Hair follicular keratinocyte (primary cell): ENCODE data around the gene TMEM128. TPM values are rescaled to one million over a fixed set of nuclear protein-coding genes. Genes with fewer than 3 reads are reported as not detected.

Source experiments
- total RNA-seq: library from RNA; depleted of rRNA; stranded (reverse); fragments of >200 nt; gene quantifications from 2 replicates; pipeline ENCODE4 v1.2.3, GENCODE V29; 2015

The TMEM128 gene, protein sequence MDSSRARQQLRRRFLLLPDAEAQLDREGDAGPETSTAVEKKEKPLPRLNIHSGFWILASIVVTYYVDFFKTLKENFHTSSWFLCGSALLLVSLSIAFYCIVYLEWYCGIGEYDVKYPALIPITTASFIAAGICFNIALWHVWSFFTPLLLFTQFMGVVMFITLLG
- total RNA-seq: 26.3 and 28.2 TPM in 2 replicates

DNA sequence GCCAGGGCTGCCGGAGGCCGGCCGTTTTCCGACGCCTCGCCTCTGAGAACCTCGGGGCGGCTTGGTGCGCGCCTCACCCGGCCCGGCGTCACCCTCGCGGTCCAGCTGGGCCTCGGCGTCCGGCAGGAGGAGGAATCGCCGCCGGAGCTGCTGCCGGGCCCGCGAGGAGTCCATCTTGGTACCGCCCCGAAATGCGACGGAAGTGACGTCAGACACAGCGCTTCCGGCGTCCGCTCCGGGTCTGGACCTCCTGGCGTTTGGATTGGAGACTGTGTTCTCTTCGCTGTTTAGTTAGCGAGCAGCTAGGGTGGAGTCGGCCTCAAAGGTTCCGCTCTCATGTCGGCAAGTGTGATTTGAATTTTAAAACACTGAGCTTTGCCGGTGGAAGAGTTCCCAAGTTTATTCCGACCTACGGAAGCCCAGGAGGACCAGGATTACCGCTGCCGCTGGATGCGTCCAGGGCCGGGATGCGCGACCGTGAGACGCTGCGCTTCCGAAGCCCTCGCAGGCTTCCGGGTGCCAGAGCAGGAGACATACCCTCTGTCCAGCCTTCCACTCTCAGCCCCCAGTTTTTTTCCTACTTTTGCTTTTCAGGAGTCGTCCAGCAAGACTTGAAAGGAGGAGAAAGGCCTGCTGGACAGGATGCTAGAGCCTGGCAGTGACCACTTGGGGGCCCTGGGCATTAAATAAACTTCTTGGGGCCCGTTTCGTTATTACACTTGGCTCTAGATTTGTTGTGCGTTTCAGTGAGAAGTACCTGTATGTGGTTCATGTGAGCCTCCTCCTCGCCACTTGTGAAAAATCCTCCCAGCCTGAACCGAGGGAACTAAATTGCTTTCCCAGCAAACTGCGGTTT is at the start of gene TMEM128:
TSS of gene TMEM128 (minus strand) at position 195 of the 856 bp plus-strand sequence. CDS start at position 174, 21 bp downstream.

DNA sequence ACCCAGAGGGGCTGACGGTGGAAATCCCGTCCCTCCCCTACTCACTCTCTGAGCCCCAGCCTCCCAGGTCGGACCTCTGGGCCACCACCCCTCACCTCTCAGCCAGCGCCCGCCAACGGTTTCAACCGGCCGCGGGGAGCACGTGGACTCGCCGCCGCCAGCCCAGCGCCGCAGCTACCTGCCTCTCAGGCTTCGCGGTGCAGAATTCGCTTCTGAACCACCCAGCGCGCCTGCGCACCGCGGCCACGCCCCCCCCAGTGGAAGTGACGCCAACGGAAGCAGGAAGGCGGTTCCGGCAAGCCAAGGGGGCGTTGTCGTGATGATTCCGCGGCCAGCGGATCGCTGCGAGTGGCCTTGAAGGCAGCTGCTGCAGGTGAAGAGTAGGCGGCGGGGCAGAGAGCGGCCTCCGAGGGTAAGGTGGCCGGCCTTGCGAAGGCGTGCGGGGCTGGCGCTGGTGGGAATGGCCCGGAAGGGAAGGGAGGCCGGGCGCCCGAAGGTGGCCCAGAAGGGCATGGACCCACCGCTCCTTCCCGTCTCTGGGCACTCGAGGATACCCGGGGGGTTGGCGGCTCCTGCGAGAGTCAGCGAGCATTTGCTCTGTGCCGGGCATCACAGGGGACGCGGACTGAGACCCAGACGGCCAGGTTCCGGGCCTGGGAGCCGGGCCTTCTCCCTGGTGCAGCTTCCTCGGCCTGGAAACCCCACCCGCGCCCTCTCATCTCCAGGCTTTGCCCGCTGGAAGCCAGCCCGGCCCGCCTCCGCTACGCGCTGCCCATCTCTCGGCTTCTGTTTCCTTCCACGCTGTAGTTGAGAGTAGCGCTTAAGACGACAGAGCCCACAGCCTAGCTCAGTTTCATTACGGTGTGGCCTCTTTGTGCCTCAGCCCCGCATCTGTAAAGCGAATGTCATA is 42.2 kb upstream of the TMEM128 start, which contains the start of the genes LYAR and ZBTB49:
TSS of gene LYAR (minus strand) at position 214 of the 910 bp plus-strand sequence. CDS start 6,412 bp downstream, outside the sequence.
TSS of gene ZBTB49 (plus strand) at position 311 of the 910 bp plus-strand sequence. CDS start 9,695 bp downstream, outside the sequence.

DNA sequence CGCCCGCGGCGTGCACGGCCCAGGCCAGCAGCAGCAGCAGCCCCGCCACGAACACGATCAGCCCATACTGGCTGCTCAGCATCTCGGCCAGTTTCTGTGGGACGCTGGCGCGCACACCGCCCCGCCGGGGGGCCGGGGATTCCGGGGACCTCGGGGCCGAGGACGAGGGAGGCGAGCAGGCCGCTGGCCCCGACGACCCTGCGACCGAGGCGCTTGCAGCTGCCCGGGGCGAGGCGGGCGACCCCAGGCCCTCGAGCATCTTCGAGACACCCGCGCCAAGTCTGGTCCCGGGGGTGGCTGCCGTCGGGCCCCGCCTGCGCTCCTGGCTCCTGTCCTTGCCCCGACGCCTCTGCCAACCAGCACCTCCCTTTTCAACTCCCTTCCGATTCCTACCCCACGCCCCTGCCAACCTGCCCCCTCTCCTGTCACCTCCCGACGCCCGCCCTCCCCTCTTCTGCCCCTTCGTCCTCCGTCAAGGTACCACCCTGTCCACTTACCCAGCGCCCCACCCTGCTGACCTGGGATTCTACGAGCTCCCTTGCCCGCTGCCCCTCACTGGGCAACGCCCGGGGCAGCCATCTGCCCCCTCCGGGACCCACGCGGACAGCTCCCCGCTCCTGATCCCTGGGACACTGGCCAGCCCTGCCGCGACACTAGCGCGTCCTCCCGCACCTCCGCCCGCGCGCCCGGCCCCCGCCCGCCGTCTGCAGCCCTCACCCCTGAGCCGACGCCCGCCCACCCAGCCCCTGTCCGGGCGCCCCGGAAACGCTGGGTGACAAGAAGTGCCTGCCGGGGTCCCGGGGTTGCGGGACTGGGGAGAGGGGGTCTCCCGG is 21.2 kb downstream of the TMEM128 start, which contains the start of gene OTOP1:
TSS of gene OTOP1 (minus strand) at position 324 of the 833 bp plus-strand sequence. CDS start at position 259, 65 bp downstream.

Other genes starting within 250 kb of the TMEM128 start
- gene OTOP1, start 21.3 kb downstream of the TMEM128 start, total RNA-seq: not detected in 2 replicates
- gene LYAR, start 41.9 kb upstream of the TMEM128 start, total RNA-seq: 26.6 and 83.3 TPM in 2 replicates
- gene ZBTB49, start 42.0 kb upstream of the TMEM128 start, total RNA-seq: 2.3 and 6.8 TPM in 2 replicates
- gene NSG1, start 138.9 kb upstream of the TMEM128 start, total RNA-seq: 20.4 and 24.8 TPM in 2 replicates